GM23248 (cell line): ENCODE measurements around the gene SMARCC2. TPM values are rescaled to one million over a fixed set of nuclear protein-coding genes. Genes with fewer than 3 reads are reported as not detected.
A peak's percentile ranks its signal among the peaks of the same experiment; 100 is the strongest.
"Not testable (repeated sequence)": the region's sequence is repeated elsewhere in the genome, so short reads cannot be mapped to it uniquely, and the experiment has no call there.

Experiments
- DNase-seq: peaks from one replicate; pipeline ENCODE4 v3.0.0-alpha.2; 2015
- H2AFZ ChIP-seq: fragments of 200-600 bp; sonication (generic); 2 replicates; pipeline ENCODE4 v1.6.1; 2016; ENCODE audit warnings: antibody characterized with exemption
- H3F3A ChIP-seq: fragments of 200-600 bp; sonication (generic); 2 replicates; pipeline ENCODE4 v1.6.1; 2016; ENCODE audit warnings: mild to moderate bottlenecking, antibody characterized with exemption, mixed run types; ENCODE audit not compliant: insufficient read depth
- H3K27ac ChIP-seq: fragments of 200-600 bp; sonication (generic); 2 replicates; pipeline ENCODE4 v1.5.1; 2016; ENCODE audit warnings: mild to moderate bottlenecking
- H3K27me3 ChIP-seq: fragments of 200-600 bp; sonication (generic); replicated peaks from 2 replicates; pipeline ENCODE4 v1.6.1; 2016; ENCODE audit warnings: mild to moderate bottlenecking; ENCODE audit not compliant: insufficient read depth
- H3K36me3 ChIP-seq: fragments of 200-600 bp; sonication (generic); 2 replicates; pipeline ENCODE4 v1.6.1; 2016; ENCODE audit warnings: low read depth, mild to moderate bottlenecking
- H3K4me1 ChIP-seq: fragments of 200-600 bp; sonication (generic); 2 replicates; pipeline ENCODE4 v1.6.1; 2016; ENCODE audit warnings: mild to moderate bottlenecking; ENCODE audit not compliant: insufficient read depth
- H3K4me2 ChIP-seq: fragments of 200-600 bp; sonication (generic); one replicate; pipeline ENCODE4 v1.6.1; 2016; ENCODE audit warnings: mild to moderate bottlenecking; ENCODE audit not compliant: unreplicated experiment
- H3K4me3 ChIP-seq: fragments of 200-600 bp; sonication (generic); 2 replicates; pipeline ENCODE4 v1.5.1; 2016; ENCODE audit warnings: mild to moderate bottlenecking
- H3K79me2 ChIP-seq: fragments of 200-600 bp; sonication (generic); 2 replicates; pipeline ENCODE4 v1.6.1; 2016; ENCODE audit warnings: mild to moderate bottlenecking; ENCODE audit not compliant: insufficient read depth
- H3K9ac ChIP-seq: fragments of 200-600 bp; sonication (generic); 2 replicates; pipeline ENCODE4 v1.6.1; 2016; ENCODE audit warnings: mild to moderate bottlenecking
- H3K9me2 ChIP-seq: fragments of 200-600 bp; sonication (generic); 2 replicates; pipeline ENCODE4 v1.6.1; 2016; ENCODE audit warnings: mixed run types, mild to moderate bottlenecking, moderate library complexity; ENCODE audit not compliant: insufficient read depth
- H3K9me3 ChIP-seq: fragments of 200-600 bp; sonication (generic); one replicate; pipeline ENCODE4 v1.6.1; 2017; ENCODE audit warnings: low read depth
- H4K20me1 ChIP-seq: fragments of 200-600 bp; sonication (generic); 2 replicates; pipeline ENCODE4 v1.6.0; 2016; ENCODE audit not compliant: insufficient read depth
- EZH2 ChIP-seq: fragments of 200-600 bp; sonication (generic); IDR thresholded peaks from 2 replicates; pipeline ENCODE4 v1.6.1; 2018; ENCODE audit warnings: antibody characterized with exemption, mild to moderate bottlenecking; ENCODE audit not compliant: insufficient read depth, poor library complexity, severe bottlenecking
- EZH2phosphoT487 ChIP-seq: fragments of 200-600 bp; sonication (generic); IDR thresholded peaks from 2 replicates; pipeline ENCODE4 v1.6.1; 2018; ENCODE audit warnings: antibody characterized with exemption, moderate library complexity, mild to moderate bottlenecking, low read depth; ENCODE audit not compliant: insufficient read depth
- WGBS, 2 experiments: methylation state at CpG; one replicate each; pipeline ENCODE4 v1.1.6; 2015 to 2017; ENCODE audit warnings: low lambda C conversion rate in 2 of 2, low coverage in 1 of 2; ENCODE audit errors: missing lambda C conversion rate in 2 of 2; 5-methylcytosine and 5-hydroxymethylcytosine counted together
- in situ Hi-C: fragments of 300-500 bp; cut with MboI; formaldehyde crosslinking; loops from 2 replicates; pipeline ENCODE4 v1.15.0; 2020
- polyA plus RNA-seq: library from polyadenylated mRNA; unstranded; fragments of >200 nt; fragmentation: Nextera tagmentation; extraction: Ambion mirVana; gene quantifications from 2 replicates; pipeline ENCODE4 v1.2.1, GENCODE V29; 2016
- total RNA-seq: library from RNA; depleted of rRNA; stranded (reverse); fragments of >200 nt; shearing (Covaris generic); gene quantifications from 2 replicates; pipeline ENCODE4 v1.2.3, GENCODE V29; 2014

SMARCC2 gene
- total and polyA plus RNA-seq, 2 experiments from 2014 or later, result 34.0 to 64.3 TPM

DNA sequence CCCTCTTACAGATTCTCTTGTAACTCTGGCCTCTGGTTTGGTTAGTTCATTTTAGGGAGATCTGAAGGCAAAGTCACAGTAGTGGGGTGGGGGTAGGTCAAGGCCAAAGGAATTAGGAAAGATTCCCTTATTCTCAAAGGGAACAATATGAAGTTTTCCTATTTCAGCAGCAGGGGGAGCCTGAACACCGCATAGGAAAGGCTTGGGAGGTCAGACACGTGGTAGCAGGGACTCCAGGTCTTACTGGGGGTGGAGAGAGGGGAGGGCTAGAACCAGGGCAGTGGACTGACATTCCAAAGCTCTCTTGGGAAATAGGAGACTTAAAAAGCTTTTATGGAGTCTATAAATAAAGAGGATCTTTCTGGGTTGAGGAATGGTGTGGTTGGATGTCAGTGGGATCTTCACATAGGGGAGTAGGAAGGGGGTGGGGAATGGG, 69.9 kb downstream of the SMARCC2 start:
- peak overlapping the region; percentile 83 for H3K4me2 ChIP-seq
- H3K9me2 ChIP-seq, result no peaks in the 10 kb centered on the region
- no peaks in the 10 kb centered on the region for H3K9me3 ChIP-seq
- peak; percentile 93 for DNase-seq
- no peaks in the 10 kb centered on the region; the same call in 1 of the 2 replicates for H3K36me3 ChIP-seq
- H3F3A ChIP-seq, result peaks cover 37% of the 10 kb centered on the region
- H2AFZ ChIP-seq, result peak overlapping the region; percentile 14; the same call in 1 of the 2 replicates
- H3K27ac ChIP-seq, result peak overlapping the region; percentile 68
- TF ChIP-seq EZH2, result no peak
- TF ChIP-seq EZH2phosphoT487, result no peak
- no peaks in the 10 kb centered on the region for H3K27me3 ChIP-seq
- peak overlapping the region; percentile 75 for H3K9ac ChIP-seq
- 0 to 2% methylated on average over 2 of the region's 2 CpGs for WGBS, 2 experiments
- in situ Hi-C loops, result no loop called here
- peaks cover 18% of the 10 kb centered on the region for H3K4me1 ChIP-seq
- peaks cover 29% of the 10 kb centered on the region for H3K79me2 ChIP-seq
- H4K20me1 ChIP-seq, result no peaks in the 10 kb centered on the region
- H3K4me3 ChIP-seq, result peak overlapping the region; percentile 98

DNA sequence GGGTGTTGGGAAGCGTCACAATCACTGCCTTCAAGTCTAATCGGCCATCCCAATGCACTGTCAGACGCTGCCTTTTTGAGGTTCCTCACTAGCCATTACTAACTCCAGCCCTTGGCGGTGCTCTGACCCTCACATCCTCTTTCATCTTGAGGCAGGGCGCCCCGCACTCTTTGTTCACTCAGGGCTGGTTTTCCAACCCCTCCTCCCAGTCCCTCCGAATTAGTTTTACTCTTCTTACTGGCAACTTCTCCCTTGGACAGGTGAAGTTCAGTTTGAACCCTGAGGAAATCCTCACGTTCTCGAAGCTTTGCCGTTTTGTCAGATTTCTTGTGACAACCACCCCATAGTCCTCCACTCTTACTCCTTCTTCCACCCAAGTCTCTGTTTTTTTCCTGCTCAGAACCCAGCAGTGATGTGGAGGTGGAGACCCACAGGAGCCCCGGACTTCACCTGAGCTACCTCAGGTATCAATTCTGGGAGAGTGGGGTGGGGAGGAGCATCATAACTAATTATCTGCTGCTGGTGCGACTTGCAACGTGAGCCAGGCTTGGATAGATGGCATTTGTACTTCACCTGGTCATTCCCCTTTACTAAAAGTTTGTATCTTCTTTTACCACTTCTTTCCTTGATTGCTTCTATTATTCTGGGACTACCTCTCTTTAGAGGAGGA, 70.5 kb downstream of the SMARCC2 start:
- H4K20me1 ChIP-seq, result no peaks in the 10 kb centered on the region
- H2AFZ ChIP-seq, result peak overlapping the region; percentile 47
- 1 to 2% methylated on average over 13 of the region's 13 CpGs for WGBS, 2 experiments
- H3K4me2 ChIP-seq, result peak overlapping the region; percentile 83
- no peaks in the 10 kb centered on the region; the same call in 1 of the 2 replicates for H3K36me3 ChIP-seq
- TF ChIP-seq EZH2phosphoT487, result no peak
- TF ChIP-seq EZH2, result no peak
- H3K79me2 ChIP-seq, result peaks cover 29% of the 10 kb centered on the region
- H3F3A ChIP-seq, result peaks cover 39% of the 10 kb centered on the region
- in situ Hi-C loops, result no loop called here
- H3K9me2 ChIP-seq, result no peaks in the 10 kb centered on the region
- H3K9ac ChIP-seq, result peak overlapping the region; percentile 75
- peaks cover 18% of the 10 kb centered on the region for H3K4me1 ChIP-seq
- peak overlapping the region; percentile 98 for H3K4me3 ChIP-seq
- H3K9me3 ChIP-seq, result no peaks in the 10 kb centered on the region
- H3K27me3 ChIP-seq, result no peaks in the 10 kb centered on the region
- peak overlapping the region; percentile 68 for H3K27ac ChIP-seq
- DNase-seq, result no peak

DNA sequence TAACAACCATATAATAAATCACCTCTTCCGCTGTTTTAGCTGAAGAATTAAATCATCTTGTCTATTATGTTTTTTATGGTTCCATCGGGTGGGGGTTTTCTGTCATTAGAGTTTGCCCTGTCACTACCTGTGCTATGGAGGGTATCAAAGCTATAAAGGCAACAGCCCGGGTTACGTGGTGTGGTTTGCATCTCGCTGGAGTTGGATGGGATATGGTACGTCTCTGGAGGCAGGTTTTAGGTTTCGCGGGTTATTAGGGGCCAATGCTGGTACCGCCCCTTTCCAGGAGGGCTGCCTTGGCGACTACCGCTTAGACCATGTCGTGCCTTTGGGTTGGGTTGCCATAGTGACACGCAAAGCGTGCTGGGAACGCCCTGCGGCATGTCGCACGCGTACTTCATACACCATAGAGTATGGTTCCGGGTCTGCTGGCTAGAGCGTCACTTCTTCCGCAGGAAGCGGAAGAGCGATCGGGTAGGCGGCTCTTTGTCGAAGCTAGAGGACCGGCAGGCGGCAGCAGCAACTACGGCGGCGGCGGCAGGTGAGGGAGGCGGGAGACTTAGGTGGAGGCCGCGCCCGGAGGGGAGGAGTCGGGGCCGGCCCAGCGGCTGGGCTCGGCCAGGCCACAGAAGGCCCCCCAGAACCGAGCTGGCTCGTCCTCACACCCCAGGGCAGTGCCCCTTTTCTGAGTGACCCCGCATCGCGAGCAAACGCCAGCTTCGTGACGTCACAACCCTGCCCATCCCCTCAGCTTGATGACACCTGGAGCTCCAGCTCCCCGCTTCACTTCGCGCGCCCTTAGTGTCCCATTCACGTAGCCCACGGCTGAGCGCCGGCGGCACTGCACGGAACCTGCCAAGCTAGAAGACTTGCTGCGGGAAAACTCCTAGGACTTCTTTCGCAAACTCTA, 71.2 kb downstream of the SMARCC2 start, which contains the start of gene ZC3H10:
ZC3H10 (plus strand) TSS at position 489 of the 910 bp plus-strand sequence. CDS start 2,297 bp downstream, outside the sequence.
- Histone ChIP-seq H3K27ac (peak within 1 kb of the TSS; percentile 95), H3K9ac (peak within 1 kb of the TSS; percentile 99), H4K20me1 (no peaks in the 10 kb centered on the region), H3K4me3 (peak within 1 kb of the TSS; percentile 98), H3K4me1 (peaks cover 18% of the 10 kb centered on the region), H3K9me3 (no peaks in the 10 kb centered on the region), H3K27me3 (no peaks in the 10 kb centered on the region), H3K79me2 (peaks cover 29% of the 10 kb centered on the region), H2AFZ (peak within 1 kb of the TSS; percentile 47), H3K9me2 (no peaks in the 10 kb centered on the region), H3K36me3 (peaks cover 7% of the 10 kb centered on the region), H3K4me2 (peak within 1 kb of the TSS; percentile 86), H3F3A (peaks cover 46% of the 10 kb centered on the region)
- in situ Hi-C loops, result no loop called here
- WGBS, 2 experiments, result 0 to 1% methylated on average over 57 to 61 of the region's 61 CpGs
- no peak for TF ChIP-seq EZH2phosphoT487
- TF ChIP-seq EZH2, result no peak
- DNase-seq, result peak; percentile 100

DNA sequence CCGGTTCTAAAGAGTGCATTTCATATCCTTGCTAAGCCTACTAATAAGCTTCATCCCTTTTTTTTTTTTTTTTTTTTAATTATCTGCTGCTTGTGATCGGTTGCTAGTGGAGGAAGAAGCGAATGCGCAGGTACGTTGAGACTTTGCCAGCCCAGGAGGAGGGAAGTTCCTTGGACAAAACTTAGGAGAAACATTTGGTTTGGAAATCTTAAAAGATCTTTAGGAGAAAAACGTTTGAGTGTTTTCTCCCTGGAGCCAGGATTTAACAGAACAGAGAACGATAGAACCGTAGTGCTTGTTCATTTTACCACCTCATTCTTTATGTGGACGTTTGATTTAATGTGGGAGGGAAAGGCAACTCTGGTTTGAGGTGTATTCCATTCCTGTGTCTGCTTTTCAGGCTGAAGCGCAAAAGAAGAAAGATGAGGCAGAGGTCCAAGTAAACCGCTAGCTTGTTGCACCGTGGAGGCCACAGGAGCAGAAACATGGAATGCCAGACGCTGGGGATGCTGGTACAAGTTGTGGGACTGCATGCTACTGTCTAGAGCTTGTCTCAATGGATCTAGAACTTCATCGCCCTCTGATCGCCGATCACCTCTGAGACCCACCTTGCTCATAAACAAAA, 72.1 kb downstream of the SMARCC2 start:
- 2% methylated on average over 12 to 13 of the region's 16 CpGs for WGBS, 2 experiments
- peak overlapping the region; percentile 99 for H3K9ac ChIP-seq
- in situ Hi-C loops, result not testable (repeated sequence)

More for the DNA sequence above, 72.1 kb downstream of the SMARCC2 start:
- H2AFZ ChIP-seq, H4K20me1 ChIP-seq, H3K27me3 ChIP-seq, H3K9me2 ChIP-seq, H3K9me3 ChIP-seq: not testable (repeated sequence)
- DNase-seq, result peak; percentile 17
- H3K4me2 ChIP-seq, result peak overlapping the region; percentile 86
- H3K36me3 ChIP-seq, result peaks cover 14% of the 10 kb centered on the region
- H3K79me2 ChIP-seq, result peaks cover 29% of the 10 kb centered on the region
- peaks cover 55% of the 10 kb centered on the region for H3F3A ChIP-seq
- H3K4me3 ChIP-seq, result peak overlapping the region; percentile 98
- peaks cover 18% of the 10 kb centered on the region for H3K4me1 ChIP-seq
- peak overlapping the region; percentile 95 for H3K27ac ChIP-seq
